ENCODE data around the gene ADGRF1. TPM values are rescaled to one million over a fixed set of nuclear protein-coding genes. Genes with fewer than 3 reads are reported as not detected.

The ADGRF1 gene
- total RNA-seq, 4 donors from 2014 or later: 0.13 to 1.0 (median 0.17) TPM; not detected in 1

DNA sequence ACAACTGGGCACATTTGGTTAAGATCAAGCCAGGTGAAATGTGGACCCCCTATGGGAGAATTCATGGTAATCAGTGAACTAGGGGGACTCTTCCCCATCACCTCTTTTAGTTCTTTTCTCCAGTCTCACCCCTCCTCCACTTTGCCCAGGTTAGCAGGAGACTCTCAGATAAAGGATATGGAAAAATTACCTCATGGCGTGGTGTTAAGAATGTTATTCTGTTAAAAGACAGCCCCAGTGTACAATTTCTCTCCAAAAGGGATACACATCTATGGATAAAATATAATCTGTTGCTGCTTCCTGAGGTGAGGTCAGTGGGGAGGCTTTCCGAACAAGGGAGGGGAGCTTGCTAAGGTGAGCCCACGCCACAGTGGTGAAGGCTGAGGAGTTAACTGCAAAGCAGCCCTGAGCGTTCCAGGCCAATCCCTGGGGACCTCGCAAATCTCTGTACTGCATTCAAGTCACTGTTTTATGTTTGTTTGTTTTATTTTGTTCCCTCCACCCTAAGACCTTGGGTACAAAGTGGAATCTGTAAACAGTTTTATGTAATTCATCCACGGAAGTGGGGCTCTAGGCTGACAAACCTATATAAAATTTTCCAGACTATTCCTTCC, 52.0 kb downstream of the ADGRF1 start:
- intact Hi-C loops (cut with DNase I; ENCODE audit: low total_unique reads): no loop called here
- no peak overlapping the region for H3K4me3 ChIP-seq (ENCODE audit: low read depth, poor library complexity, severe bottlenecking)
- no peak for DNase-seq (ENCODE audit: low spot score in 2 of 2)
- WGBS, 2 donors: 59 to 64% methylated on average over 6 of the region's 6 CpGs
- TF ChIP-seq, protein P1, sequence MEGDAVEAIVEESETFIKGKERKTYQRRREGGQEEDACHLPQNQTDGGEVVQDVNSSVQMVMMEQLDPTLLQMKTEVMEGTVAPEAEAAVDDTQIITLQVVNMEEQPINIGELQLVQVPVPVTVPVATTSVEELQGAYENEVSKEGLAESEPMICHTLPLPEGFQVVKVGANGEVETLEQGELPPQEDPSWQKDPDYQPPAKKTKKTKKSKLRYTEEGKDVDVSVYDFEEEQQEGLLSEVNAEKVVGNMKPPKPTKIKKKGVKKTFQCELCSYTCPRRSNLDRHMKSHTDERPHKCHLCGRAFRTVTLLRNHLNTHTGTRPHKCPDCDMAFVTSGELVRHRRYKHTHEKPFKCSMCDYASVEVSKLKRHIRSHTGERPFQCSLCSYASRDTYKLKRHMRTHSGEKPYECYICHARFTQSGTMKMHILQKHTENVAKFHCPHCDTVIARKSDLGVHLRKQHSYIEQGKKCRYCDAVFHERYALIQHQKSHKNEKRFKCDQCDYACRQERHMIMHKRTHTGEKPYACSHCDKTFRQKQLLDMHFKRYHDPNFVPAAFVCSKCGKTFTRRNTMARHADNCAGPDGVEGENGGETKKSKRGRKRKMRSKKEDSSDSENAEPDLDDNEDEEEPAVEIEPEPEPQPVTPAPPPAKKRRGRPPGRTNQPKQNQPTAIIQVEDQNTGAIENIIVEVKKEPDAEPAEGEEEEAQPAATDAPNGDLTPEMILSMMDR (IDR thresholded peaks at IDR 0.05): no peak
- TF ChIP-seq POLR2A (IDR thresholded peaks at IDR 0.05): no peak

DNA sequence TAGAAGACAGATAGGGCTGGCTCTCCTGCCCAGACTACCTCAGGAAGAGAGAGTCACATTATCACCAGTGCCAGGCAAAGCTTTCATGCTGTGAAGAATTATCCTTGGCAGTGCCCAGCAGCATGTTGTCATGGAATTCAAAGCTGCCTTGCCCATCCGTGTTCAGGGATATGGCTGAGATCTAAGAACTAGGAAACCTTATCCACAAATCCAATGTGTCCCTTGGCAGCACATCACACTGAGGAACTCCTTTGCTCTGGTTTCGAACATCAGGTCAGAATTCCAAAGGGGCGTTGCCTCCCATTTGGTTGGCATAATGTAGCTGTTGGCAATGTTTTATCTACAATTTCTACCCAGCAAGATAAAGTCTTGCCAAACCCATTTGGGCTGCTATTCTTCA, 52.7 kb downstream of the ADGRF1 start:
- no peak for DNase-seq (ENCODE audit: low spot score in 2 of 2)
- TF ChIP-seq POLR2A (IDR thresholded peaks at IDR 0.05): no peak
- TF ChIP-seq, protein P1 (IDR thresholded peaks at IDR 0.05): no peak
- WGBS, 2 donors: 23 to 25% methylated on average over 3 of the region's 3 CpGs
- intact Hi-C loops (cut with DNase I; ENCODE audit: low total_unique reads): no loop called here
- H3K4me3 ChIP-seq (ENCODE audit: low read depth, poor library complexity, severe bottlenecking): no peak overlapping the region

DNA sequence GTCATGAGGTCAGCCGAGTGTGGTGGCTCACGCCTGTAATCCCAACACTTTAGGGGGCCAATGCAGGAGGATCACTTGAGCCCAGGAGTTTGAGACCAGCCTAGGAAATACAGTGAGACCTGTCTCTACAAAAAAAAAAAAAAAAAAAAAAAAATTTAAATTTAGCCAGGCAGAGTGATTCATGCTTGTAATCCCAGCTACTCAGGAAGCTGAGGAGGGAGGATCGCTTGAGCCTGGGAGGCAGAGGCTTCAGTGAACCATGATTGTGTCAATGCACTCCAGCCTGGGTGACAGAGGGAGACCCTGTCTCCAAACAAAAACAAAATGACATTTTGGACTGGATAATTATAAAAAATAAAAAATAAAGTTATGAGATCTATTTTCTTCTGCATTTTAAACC, 56.2 kb downstream of the ADGRF1 start:
- no peak overlapping the region for H3K4me3 ChIP-seq (ENCODE audit: low read depth, poor library complexity, severe bottlenecking)
- TF ChIP-seq POLR2A (IDR thresholded peaks at IDR 0.05): no peak
- TF ChIP-seq, protein P1 (IDR thresholded peaks at IDR 0.05): no peak
- DNase-seq (ENCODE audit: low spot score in 2 of 2): no peak
- intact Hi-C loops (cut with DNase I; ENCODE audit: low total_unique reads): no loop called here
- WGBS, 2 donors: 59 to 74% methylated on average over 3 of the region's 3 CpGs

DNA sequence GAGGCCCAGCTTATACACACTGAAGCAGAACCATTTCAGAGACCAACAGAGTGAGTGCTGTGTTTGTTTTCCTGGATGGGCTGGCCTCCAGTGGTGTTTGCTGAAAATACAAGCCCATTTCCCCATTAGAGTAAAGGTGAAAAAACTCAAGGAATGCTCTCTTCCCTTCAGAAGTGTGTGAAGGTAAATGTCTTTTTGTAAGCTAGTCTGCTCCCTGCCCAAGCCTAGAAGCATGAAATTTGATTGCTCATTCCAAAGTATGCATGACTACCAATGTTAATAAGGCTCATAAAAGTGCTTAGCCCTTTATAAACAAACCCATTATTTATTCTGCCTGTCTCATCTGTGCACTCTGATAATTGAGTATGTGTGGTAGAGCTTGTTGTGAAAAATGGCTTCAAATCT, 59.1 kb downstream of the ADGRF1 start:
- intact Hi-C loops (cut with DNase I; ENCODE audit: low total_unique reads): no loop called here
- no peak overlapping the region for H3K4me3 ChIP-seq (ENCODE audit: low read depth, poor library complexity, severe bottlenecking)
- DNase-seq (ENCODE audit: low spot score in 2 of 2): no peak
- no peak for TF ChIP-seq POLR2A (IDR thresholded peaks at IDR 0.05)
- TF ChIP-seq, protein P1 (IDR thresholded peaks at IDR 0.05): no peak

DNA sequence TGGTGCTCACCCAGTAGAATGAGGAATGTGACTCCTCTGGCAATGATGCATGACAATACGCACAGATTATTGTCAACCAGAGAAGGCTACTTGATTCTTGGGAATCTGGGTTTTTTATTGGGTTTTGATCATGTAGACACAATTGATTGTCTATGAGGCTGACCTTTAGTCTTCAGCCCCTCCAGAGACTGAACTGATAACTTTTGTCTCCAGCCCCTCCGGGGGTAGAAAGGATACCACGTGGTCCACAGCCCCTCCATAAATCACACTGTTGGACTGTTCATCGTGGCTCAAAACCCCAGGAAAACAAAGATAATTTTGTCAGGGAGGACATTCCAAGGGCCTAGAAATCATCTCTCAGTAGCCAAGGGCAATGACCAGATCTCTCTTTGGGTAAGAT, 62.9 kb downstream of the ADGRF1 start:
- WGBS, 2 donors: 51 to 57% methylated on average over 4 of the region's 4 CpGs
- intact Hi-C loops (cut with DNase I; ENCODE audit: low total_unique reads): no loop called here
- no peak overlapping the region for H3K4me3 ChIP-seq (ENCODE audit: low read depth, poor library complexity, severe bottlenecking)
- no peak for TF ChIP-seq POLR2A (IDR thresholded peaks at IDR 0.05)
- TF ChIP-seq, protein P1 (IDR thresholded peaks at IDR 0.05): no peak
- DNase-seq (ENCODE audit: low spot score in 2 of 2): no peak

DNA sequence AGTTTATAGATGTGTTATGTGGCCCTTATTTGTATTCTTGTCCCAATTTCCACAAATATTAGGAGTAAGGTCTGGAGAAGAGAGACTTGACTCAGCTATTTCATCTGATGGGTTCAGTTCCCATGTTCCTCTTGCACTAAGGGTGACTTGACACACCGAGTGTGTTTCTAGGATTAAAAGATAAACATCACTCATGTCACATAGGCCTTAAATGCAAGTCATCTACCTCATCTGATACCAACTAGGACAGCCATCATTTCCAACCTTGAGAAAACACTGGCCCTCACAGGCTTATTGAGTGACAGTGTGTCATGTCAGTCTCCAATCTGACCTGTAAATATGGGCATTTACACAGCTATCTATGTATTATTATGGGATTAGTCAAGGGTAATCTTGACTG, 67.3 kb downstream of the ADGRF1 start:
- DNase-seq (ENCODE audit: low spot score in 2 of 2): no peak
- WGBS, 2 donors: 70 to 75% methylated on average over 1 of the region's 1 CpG
- intact Hi-C loops (cut with DNase I; ENCODE audit: low total_unique reads): no loop called here
- TF ChIP-seq, protein P1 (IDR thresholded peaks at IDR 0.05): no peak
- no peak for TF ChIP-seq POLR2A (IDR thresholded peaks at IDR 0.05)
- no peak overlapping the region for H3K4me3 ChIP-seq (ENCODE audit: low read depth, poor library complexity, severe bottlenecking)

All from lower leg skin (tissue), 4 donors.